A673 (cell line): ENCODE results near the gene MARK2. TPM values are rescaled to one million over a fixed set of nuclear protein-coding genes. Genes with fewer than 3 reads are reported as not detected.

Experiments used
- BruUV-seq: library from RNA; stranded (reverse); fragments of 400-500 nt; replicated peaks from 2 replicates; lab custom pipeline; 2021; lab: Mats Ljungman, UMichigan
- CTCF ChIA-PET: fragments of 300-600 bp; sonication (Branson Sonifier 250); formaldehyde crosslinking; loops from one replicate; lab custom pipeline; 2022; ENCODE audit warnings: antibody characterized with exemption; lab: Charles Lee
- POLR2A ChIA-PET: fragments of 300-600 bp; sonication (Branson Sonifier 250); formaldehyde crosslinking; loops from one replicate; lab custom pipeline; 2022; ENCODE audit warnings: antibody characterized with exemption; ENCODE audit not compliant: low non-redundant PET; lab: Charles Lee
- DNase-seq: peaks from one replicate; pipeline ENCODE4 v3.0.0-alpha.2; 2015; ENCODE audit warnings: low spot score
- H3K27ac ChIP-seq: fragments of 200-600 bp; sonication (generic); 2 replicates; pipeline ENCODE4 v1.5.1; 2016; ENCODE audit warnings: mixed run types, low read depth, mild to moderate bottlenecking, mixed read lengths, antibody characterized with exemption, low read length; ENCODE audit not compliant: poor library complexity, severe bottlenecking
- H3K27me3 ChIP-seq: fragments of 200-600 bp; sonication (generic); replicated peaks from 2 replicates; pipeline ENCODE4 v1.6.1; 2017; ENCODE audit warnings: mixed run types, low read depth, mild to moderate bottlenecking, mixed read lengths, antibody characterized with exemption, low read length; ENCODE audit not compliant: insufficient read depth, poor library complexity
- H3K36me3 ChIP-seq: fragments of 200-600 bp; sonication (generic); 2 replicates; pipeline ENCODE4 v1.6.1; 2016; ENCODE audit warnings: mixed run types, mild to moderate bottlenecking, mixed read lengths, antibody characterized with exemption, low read length; ENCODE audit not compliant: insufficient read depth, poor library complexity, severe bottlenecking
- H3K4me1 ChIP-seq: fragments of 200-600 bp; sonication (generic); 2 replicates; pipeline ENCODE4 v1.6.1; 2017; ENCODE audit warnings: mixed run types, mild to moderate bottlenecking, mixed read lengths, antibody characterized with exemption, low read length; ENCODE audit not compliant: insufficient read depth, poor library complexity, severe bottlenecking
- H3K4me3 ChIP-seq: fragments of 200-600 bp; sonication (generic); 2 replicates; pipeline ENCODE4 v1.5.1; 2016; ENCODE audit warnings: low read depth, mixed run types, mild to moderate bottlenecking, mixed read lengths, low read length; ENCODE audit not compliant: poor library complexity, severe bottlenecking
- H3K9me3 ChIP-seq: fragments of 200-600 bp; sonication (generic); 2 replicates; pipeline ENCODE4 v1.6.1; 2016; ENCODE audit warnings: mixed run types, low read depth, mild to moderate bottlenecking, mixed read lengths, antibody characterized with exemption, low read length; ENCODE audit not compliant: poor library complexity, severe bottlenecking
- EZH2 ChIP-seq: fragments of 200-600 bp; sonication (generic); IDR thresholded peaks from 2 replicates; pipeline ENCODE4 v1.6.1; 2017; ENCODE audit warnings: borderline replicate concordance, low read depth, mild to moderate bottlenecking, mixed read lengths, antibody characterized with exemption, low read length; ENCODE audit not compliant: poor library complexity, severe bottlenecking
- intact Hi-C: fragments of 100-400 bp; cut with micrococcal nuclease; formaldehyde crosslinking; loops from one replicate; pipeline ENCODE4 v1.10.0; 2022; ENCODE audit not compliant: unreplicated experiment
- total RNA-seq: library from RNA; stranded (reverse); gene quantifications from 2 replicates; pipeline ENCODE4 v1.2.3, GENCODE V29; 2021
- TF ChIP-seq, protein P1 (sequence below): fragments of 300-800, 200-600 bp; sonication (generic); conservative IDR thresholded peaks from 2 replicates; pipeline ENCODE4 v1.5.1; 2017; ENCODE audit warnings: low read depth, mild to moderate bottlenecking, antibody characterized with exemption, low read length, moderate library complexity, mixed read lengths

The MARK2 gene
- total RNA-seq, 1 experiment from 2014 or later, result 61.7 TPM

DNA sequence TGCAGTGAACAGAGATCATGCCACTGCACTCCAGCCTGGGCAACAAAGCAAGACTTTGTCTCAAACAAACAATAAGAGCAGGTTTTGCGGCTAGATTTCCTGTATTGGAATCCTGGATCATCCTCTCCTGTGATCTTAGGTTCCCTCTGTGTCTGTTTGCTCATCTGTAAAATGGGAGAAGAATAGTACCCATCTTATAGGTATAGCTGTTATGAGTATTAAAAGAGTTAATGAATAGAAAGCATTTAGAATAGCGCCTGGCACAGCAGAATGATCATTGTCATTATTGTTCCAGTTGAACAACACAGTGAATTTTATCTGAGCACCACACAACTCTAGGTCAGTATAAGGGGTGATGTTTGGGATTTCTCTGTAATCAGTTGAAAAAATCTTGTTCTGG is 10.8 kb downstream of the MARK2 start:
- DNase-seq, result no peak
- intact Hi-C loops, result no loop called here
- no peak overlapping the region for H3K4me3 ChIP-seq
- ChIA-PET POLR2A (interaction anchor here (0.5 kb wide), 1 partner anchor 11 kb away, joined by 4 read pairs; no protein-coding TSS in a partner anchor), CTCF (no interaction called here)
- no peaks in the 10 kb centered on the region for H3K9me3 ChIP-seq
- no peak overlapping the region for H3K27ac ChIP-seq
- TF ChIP-seq EZH2, result no peak
- TF ChIP-seq, protein P1, sequence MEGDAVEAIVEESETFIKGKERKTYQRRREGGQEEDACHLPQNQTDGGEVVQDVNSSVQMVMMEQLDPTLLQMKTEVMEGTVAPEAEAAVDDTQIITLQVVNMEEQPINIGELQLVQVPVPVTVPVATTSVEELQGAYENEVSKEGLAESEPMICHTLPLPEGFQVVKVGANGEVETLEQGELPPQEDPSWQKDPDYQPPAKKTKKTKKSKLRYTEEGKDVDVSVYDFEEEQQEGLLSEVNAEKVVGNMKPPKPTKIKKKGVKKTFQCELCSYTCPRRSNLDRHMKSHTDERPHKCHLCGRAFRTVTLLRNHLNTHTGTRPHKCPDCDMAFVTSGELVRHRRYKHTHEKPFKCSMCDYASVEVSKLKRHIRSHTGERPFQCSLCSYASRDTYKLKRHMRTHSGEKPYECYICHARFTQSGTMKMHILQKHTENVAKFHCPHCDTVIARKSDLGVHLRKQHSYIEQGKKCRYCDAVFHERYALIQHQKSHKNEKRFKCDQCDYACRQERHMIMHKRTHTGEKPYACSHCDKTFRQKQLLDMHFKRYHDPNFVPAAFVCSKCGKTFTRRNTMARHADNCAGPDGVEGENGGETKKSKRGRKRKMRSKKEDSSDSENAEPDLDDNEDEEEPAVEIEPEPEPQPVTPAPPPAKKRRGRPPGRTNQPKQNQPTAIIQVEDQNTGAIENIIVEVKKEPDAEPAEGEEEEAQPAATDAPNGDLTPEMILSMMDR, result no peak
- no TSS peak for BruUV-seq
- no peaks in the 10 kb centered on the region for H3K27me3 ChIP-seq
- peaks cover 15% of the 10 kb centered on the region for H3K4me1 ChIP-seq
- H3K36me3 ChIP-seq, result peaks cover 3% of the 10 kb centered on the region

DNA sequence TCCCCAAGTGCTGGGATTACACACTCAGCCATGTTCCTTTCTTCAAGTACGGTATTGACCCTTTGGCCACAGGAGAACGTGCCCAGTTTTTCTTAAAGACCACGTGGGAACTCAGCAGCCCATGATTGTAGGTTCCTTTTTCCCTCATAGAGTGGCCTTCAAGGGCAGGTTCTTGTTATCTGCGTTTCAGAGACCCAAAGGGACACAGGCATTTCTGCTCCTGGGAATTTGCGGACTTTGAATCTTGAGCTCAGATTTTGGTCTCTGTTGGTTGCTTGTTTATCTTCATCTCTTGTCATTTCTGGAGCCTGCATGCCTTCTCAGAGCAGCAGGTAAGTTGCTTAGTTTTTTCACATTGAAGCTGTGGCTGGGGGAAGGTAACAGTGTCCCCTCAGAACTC is 12.0 kb downstream of the MARK2 start:
- Histone ChIP-seq H3K36me3 (peaks cover 1% of the 10 kb centered on the region), H3K27me3 (no peaks in the 10 kb centered on the region), H3K27ac (peak overlapping the region; percentile 41), H3K9me3 (no peaks in the 10 kb centered on the region), H3K4me1 (peaks cover 15% of the 10 kb centered on the region), H3K4me3 (no peak overlapping the region)
- CTCF ChIA-PET, result no interaction called here
- no peak for DNase-seq
- POLR2A ChIA-PET, result no interaction called here
- intact Hi-C loops, result no loop called here
- BruUV-seq, result no TSS peak
- TF ChIP-seq, protein P1, result no peak
- no peak for TF ChIP-seq EZH2

DNA sequence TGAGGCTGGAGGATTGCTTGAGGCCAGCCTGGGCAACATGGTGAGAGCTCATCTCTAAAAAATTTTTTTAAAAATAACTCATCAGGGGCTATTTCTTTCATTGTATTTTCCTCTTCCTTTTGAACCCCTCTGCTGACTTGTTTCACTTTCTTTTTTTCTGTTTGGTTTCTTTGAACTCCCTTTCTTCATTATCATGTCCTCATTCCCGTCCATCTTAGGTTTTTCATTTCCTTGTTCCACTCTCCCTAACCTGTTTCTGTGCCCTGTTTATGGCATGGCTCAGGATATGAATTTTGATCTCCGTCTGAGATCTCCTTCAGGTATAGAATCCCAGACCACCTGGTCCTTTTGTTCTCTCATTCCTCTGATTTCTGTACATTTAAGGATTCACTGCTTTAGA is 12.5 kb downstream of the MARK2 start:
- H3K4me3 ChIP-seq, result no peak overlapping the region
- peak overlapping the region; percentile 41 for H3K27ac ChIP-seq
- no peak for DNase-seq
- peaks cover 15% of the 10 kb centered on the region for H3K4me1 ChIP-seq
- BruUV-seq, result no TSS peak
- H3K27me3 ChIP-seq, result no peaks in the 10 kb centered on the region
- TF ChIP-seq, protein P1, result no peak
- TF ChIP-seq EZH2, result no peak
- intact Hi-C loops, result no loop called here
- H3K36me3 ChIP-seq, result no peaks in the 10 kb centered on the region
- H3K9me3 ChIP-seq, result no peaks in the 10 kb centered on the region
- ChIA-PET CTCF (no interaction called here), POLR2A (no interaction called here)
